SK-MEL-5 (cell line): ENCODE data around the gene TRPC5OS. TPM values are rescaled to one million over a fixed set of nuclear protein-coding genes. Genes with fewer than 3 reads are reported as not detected.

Experiments used
- DNase-seq: peaks from one replicate; pipeline ENCODE4 v3.0.0-alpha.2; 2016; ENCODE audit warnings: low read depth, low spot score
- in situ Hi-C: cut with HindIII; loops from 2 replicates; pipeline ENCODE4 v1.10.0; 2016; ENCODE audit warnings: low sequenced_read_pairs, high pct_unique_total_duplicates, low pct_unique_long_range_greater_than_20kb
- polyA plus RNA-seq, 2 experiments: library from polyadenylated mRNA; depleted of rRNA; stranded (reverse); fragments of >200 nt; gene quantifications; 2 replicates each; pipeline ENCODE4 v1.2.3, GENCODE V29; 2015
- total RNA-seq: library from RNA; depleted of rRNA; stranded (reverse); fragments of >200 nt; shearing (Covaris generic); gene quantifications from 2 replicates; pipeline ENCODE4 v1.2.3, GENCODE V29; 2014; rRNA removed

Gene TRPC5OS
- total RNA-seq = not detected in 2 replicates
- not detected in 2 replicates for polyA plus RNA-seq (2015; cell fraction: cytosol; rRNA removed)
- not detected in 2 replicates for polyA plus RNA-seq (2015; cell fraction: nucleus; rRNA removed)

DNA sequence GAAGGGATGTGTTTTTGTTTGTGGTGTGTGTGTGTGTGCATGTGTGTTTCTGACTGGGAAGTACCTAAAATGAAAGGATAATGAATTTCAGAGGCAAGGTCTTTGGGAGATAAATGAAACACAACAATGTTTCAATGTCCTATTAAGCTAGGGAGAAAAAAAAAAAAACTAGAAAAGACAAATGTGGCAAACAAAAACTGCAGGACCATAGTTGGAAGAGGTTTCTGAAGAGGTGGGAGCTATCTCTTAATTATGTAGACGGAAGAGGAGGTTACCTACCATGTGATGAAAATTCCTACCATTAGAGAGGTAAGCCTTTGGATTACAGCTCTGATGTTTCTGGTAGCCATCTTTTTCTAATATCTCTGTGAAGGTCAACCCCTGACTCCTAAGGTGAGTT lies at the start of gene TRPC5OS:
Gene TRPC5OS, plus strand, starts transcription at position 301 of the 400 bp plus-strand sequence. CDS start 25,669 bp downstream, outside the sequence.
- in situ Hi-C loops = no loop called here
- no peak for DNase-seq

DNA sequence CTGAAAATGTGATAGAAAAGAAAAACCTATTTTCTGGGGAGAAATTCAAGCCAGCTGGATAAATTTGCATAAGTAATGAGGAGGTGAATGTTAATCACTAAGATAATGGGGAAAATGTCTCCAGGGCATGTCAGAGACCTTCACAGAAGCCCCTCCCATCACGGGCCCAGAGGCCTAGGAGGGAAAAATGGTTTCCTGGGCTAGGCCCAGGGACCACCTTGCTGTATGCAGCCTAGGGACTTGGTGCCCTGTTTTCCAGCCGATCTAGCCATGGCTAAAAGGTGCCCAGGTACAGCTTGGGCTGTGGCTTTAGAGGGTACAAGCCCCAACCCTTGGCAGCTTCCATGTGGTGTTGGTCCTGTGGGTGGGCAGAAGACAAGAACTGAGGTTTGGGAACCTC lies 46.6 kb upstream of the TRPC5OS start:
- no peak for DNase-seq
- in situ Hi-C loops = no loop called here

DNA sequence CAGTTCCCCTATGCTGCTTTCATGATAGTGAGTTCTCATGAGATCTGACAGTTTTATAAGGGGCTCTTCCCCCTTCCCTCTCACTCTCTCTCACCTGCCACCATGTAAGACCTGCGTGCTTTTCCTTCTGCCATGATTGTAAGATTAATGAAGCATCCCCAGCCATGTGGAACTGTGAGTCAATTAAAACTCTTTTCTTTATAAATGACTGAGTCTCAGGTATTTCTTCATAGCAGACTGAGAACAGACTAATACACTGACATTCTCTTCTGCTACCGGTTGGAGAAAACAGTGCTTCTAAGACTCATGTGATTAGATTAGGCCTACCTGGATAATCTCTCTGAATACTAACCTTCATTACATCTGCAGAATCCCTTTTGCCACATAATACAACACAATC lies 45.4 kb upstream of the TRPC5OS start:
- DNase-seq = no peak
- in situ Hi-C loops = no loop called here

DNA sequence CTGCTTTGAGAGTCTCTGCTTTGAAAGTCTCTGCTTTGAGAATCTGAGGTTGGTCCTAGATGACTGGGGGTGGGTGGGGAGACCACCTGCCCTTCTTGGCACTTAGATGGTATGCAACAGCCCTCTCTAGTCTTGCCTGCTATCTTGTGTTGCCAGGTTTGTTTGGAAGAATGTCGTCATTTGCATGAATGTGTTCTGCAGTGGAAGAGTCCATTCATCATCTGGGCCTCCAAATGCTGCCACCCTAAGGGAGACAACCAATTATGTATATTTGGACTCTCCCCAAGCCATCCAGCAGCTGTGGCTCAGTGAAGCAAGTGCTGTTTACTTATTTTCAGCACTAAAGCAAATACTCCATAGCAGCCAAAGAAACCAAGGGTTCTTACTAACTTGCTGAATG lies 44.6 kb upstream of the TRPC5OS start:
- in situ Hi-C loops = no loop called here
- DNase-seq = no peak

DNA sequence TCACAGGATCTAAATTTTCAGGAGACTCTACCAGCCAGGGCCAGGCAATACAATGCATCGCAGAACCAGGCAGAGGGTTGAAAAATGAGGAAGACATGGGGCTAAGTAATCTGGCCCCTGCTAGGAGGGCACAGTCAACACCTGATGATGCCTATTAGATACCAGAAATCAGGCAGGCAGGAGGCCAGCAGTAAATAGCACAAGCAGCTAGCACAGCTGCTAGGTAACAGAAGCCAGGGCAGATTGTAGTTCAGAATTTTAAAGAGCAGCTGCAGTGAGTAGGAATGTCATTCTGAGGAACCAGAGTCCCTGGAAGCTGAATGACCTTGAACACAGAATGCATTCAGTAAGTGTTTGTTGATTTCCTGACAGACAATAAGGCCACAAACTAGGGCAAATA lies 38.8 kb upstream of the TRPC5OS start:
- DNase-seq = no peak
- in situ Hi-C loops = no loop called here

DNA sequence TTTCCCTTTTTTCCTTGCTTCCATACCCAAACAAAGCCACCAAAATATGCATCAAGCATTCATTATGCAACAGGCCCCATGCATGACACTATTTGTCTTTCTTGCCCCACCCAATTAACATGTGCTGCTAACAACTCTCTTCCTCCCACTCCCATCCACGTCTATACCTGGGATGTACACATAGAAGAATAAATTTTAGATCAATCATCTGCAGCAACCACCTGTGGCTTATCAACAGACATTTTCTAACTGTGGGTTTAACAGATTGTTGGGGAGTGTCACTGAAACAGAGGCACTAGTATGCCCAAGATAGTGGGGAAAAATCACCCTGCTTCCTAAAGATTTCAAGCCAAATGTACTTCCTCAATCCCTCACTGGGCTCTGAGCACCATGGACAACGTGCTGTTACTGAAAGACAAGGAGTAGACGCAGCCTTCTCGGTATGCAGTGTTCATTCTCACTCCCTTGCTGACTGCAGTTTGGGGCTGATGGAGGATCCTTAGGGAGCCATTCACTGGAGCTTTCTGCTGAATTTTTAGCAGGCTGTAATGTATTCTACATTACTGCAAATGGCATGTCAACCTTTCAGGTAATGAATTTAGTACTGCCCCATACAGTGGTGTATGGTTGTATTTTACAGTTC lies 28.4 kb upstream of the TRPC5OS start:
- no peak for DNase-seq
- in situ Hi-C loops = no loop called here

DNA sequence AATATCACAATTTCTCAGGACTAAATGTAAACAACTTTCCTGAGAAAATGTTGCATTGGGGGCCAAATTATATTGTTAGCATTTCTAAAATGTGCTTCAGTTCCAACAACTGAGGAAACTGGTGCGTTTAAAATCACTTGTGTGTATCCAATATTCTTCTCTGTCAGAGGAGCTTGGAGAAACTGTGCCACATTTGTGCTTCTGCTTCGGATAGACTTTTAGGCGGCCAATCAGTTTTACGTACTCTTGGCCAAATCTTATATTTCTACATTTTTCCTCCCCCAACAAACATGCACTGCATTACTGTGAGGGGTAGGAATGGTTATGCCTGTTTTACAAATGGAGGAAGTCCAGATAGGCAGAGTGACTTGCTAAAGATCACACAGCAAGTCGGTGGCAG lies 27.4 kb upstream of the TRPC5OS start:
- no peak for DNase-seq
- in situ Hi-C loops = no loop called here

DNA sequence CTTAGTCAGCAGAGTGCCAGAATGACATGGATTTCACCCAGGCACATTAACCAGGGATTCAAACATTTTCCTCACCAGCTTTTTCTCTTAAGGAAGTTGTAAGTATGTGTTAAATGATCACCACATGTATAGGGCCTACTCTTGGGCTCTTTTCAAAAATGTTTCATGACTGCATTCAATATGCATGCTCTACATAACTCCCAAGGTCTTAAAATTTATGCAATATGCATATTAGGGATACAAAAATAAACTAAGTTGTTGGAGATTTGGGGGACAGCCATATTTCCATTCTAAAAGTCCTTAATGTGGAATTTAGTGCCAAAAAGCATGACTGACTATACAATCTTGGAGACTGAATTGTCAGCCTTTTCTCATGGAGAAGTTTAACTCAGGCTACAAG lies 25.0 kb upstream of the TRPC5OS start:
- no peak for DNase-seq
- in situ Hi-C loops = no loop called here

DNA sequence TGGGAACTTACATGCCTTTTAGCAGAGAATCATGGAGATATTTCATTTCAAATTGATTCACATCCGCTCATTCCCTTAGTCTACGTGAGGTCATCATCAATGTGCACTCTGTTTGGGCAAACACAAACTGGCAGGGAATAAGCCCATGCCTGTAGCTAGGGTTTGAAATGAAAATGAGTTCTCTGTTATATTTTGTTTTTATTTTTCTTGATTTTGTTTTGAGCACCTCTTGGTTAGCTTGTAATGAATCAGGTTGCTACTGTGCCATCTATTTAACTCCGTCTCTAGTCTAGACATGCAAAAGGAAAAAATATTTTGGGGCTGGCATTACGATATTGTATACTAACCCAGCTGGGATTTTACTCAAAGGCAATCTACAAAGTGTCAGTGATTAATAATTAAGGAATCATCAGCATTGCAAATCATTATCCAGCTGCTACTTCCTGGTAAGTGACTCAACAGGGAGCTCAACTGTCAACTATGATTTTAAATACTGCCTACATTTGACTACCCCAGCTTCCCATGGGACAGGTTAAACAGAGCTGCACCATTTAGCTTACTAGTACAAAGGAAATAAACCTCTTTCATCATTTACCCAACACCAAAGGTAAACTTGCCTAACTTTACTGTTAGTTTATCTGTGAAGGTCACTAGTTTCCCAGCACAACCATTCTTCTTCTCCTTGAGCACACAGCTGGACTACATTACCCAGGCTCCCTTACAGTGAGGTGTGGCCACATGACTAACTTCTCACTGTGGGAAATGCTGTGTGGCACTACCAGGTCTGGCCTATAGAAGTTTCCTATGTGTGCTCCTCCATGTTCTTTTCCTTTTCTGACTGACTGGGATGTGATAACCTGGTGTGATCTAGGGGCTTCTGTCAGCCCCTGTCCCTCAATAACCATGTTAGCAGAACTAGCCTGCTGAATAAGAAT lies 21.2 kb upstream of the TRPC5OS start:
- DNase-seq = peak; percentile 16
- in situ Hi-C loops = no loop called here

DNA sequence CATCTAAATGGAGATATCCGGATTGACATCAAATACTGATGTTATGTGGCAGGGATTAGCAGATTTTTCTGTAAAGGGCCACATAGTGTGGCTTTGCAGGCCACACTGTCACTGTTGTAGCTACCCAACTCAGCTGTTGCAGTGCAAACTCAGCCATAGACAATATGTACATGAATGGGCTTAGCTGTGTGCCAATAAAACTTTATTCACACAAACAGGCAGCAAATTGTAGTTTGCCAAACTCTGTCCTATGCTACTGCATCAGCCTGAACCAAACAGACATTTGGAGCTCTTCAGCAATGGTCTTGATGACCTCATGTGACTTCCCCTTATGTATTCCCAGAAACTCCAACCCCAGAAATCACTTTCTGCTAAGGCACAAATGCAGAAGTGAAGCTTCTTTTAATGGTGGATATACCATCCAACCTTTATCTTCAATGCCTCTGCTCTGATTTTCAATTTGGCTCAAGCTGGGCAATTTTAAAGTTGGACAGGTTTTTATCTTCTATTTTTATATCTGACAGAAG lies 18.4 kb upstream of the TRPC5OS start:
- in situ Hi-C loops = no loop called here
- no peak for DNase-seq

DNA sequence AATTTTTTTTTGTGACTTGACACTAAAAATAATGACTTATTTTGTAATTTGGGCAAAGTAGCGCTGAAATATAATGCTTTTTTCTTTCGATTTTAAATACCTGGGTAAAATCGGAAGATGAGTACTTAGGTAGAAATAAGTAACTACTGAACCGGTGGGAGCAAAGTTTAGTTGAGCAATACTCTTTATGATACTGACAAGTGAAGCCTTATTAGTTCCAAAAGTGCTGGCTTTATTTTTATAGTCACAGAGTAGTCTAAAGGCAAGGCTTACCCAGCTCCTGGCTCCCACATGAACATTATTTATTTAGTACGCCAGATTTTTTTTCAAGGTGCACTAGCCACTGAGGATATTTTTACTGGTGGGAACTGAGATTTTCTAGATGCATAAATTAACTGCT lies 14.4 kb upstream of the TRPC5OS start:
- in situ Hi-C loops = no loop called here
- DNase-seq = no peak

DNA sequence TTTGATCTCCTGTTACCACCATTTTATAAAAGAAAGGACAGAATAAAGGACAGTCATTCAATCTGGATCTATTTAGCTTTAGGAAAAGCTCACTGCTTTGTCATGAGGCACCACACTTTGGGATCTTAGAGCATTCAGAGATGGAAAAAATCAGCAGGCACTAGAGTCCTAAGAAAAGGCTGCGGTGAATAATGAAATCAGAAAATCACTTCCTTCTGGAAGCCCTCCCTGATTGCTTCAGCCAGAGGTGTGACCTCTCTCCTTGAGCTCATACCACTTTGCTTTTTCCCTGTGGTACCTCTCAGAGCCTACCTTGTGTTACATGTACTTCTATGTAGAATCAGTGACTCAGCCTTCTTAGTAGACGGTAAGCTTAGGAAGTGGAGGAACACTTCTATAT lies 8.7 kb upstream of the TRPC5OS start:
- DNase-seq = no peak
- in situ Hi-C loops = no loop called here

DNA sequence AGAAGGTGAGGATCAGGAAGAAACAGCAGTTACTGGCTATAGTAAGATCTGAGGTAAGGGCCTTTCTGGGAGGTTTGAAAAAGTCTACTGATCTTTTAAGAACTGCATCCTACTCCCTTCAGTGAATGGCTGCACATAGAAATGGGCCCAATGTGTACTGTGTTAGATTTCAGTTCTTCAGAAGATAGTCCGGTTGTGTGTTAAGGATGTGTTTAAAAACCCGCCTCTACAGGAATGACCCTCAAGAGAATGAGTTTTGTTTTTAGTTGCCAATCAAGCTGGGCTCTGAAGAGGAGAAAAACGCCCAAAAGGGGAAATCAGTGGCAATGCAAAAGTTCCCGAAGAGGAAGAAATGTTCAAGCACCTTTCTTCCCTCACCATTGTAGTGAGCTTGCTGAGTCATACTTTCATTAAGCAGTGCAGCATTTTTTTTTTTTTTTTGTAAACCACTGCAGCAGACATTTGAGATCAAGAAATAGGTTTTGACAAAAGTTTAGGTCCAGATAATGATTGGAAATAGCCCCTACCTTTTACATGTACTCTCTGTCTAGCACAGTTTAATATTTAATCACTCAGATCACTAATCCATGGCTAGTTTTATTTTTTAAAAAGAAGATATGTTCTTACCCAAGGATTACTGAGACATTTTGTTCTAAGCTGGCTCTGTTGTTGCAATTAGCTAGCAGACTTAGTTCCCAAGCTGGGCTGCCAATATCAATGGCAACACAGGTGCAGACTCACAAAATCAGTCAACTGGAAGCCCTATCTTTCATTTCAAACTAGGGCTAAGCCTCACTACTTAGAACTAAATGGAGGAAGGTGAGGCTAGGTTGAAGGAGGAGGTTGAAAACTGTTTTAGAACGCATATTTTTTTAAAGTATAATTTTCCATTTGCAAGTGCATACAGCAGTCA lies 7.0 kb upstream of the TRPC5OS start:
- in situ Hi-C loops = no loop called here
- DNase-seq = no peak

DNA sequence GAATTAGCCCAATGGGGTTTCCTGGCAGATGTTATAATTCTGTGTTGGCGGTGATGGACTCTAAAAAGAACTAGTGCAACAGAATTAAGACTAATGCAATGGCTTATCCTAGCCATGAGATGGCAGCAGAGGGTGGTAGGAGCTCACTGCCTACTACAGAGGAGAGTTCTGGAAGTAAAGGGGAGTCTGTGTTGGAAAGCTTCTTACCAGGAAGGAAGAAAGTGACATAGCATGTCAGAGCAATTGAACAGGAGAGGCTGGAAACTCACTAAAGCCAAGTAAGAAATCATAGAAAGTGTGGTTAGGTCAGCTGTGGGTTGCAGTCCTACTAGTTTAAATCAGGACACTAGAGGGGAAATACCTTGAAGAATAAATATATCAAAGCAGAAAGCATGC lies 6.3 kb upstream of the TRPC5OS start:
- in situ Hi-C loops = no loop called here
- DNase-seq = peak; percentile 68

DNA sequence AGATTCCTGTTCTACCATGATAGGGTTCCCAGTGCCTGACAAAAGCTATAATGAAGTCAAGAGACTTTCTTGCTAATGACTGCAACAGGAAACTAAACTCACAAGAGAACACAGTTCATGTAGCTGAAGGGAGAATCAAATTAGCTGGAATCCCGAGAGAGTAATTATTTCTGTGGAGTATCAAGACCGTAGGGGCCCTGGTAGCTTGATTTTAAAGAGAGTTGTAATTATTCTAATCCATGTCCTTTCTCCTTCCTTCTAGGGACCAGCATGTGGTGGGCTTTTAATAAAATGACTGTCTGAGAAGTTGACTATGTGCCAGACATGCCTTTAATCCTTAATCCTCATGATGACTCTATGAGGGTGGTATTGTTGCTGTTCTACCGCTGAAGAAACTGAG lies 1.7 kb upstream of the TRPC5OS start:
- no peak for DNase-seq
- in situ Hi-C loops = no loop called here

DNA sequence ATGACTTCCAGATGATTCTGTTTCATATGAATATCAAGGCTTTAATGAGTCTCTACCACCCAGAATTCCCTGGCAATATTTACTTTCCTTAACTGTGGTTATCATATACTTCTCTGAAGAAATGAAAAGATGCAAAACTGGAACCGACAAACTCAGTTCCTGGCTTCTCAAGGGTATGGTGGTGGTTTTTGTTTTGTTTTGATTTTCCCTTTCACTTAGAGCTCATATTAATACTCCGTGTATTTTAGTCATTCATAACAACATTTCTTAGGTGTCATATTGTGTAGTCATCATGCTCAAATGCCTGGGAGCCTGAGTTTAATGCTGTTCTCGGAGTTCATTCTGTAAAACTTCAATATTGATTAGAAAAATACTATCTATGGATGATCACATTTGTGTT lies 665 bp downstream of the TRPC5OS start:
- in situ Hi-C loops = no loop called here
- DNase-seq = no peak

DNA sequence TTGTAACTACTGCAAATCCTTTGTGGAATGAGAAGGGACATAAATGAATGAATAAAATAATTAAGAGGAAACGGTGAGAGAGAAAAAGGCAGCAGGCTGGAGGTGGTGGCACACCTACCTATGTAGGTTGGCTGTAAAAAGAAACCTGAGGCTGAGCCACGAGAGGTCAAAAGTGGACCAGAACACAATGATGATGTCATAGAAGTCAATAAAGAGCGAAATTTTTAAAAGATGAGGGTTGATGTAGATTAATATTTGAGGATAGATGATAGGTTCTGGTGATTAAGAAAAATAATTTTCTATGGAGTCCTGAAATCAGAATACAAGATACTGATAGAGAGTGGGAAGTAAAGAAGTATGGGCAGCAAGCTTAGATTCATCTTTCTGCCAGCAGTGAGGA lies 1.7 kb downstream of the TRPC5OS start:
- in situ Hi-C loops = no loop called here
- DNase-seq = no peak

DNA sequence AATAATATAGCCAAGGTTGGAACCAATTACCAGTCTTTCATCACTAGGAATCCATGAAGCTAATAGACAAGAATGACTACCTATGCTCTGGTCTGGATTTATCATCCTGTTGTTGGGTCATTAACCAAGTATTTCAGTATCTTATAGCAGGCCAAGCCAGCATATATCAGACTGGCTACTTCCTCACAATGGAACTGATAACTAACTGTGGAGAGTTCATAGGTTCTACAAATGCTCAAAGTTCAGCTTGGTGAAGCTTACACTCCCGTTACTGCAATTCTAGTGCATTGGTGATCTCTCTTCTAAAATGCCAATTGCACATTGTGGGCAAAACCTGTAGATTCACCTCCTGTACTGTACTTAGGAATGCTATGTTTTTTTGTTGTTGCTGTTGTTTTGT lies 4.8 kb downstream of the TRPC5OS start:
- DNase-seq = no peak
- in situ Hi-C loops = no loop called here
